Urothelium cell line (cell line): ENCODE results near the gene ARNT2.

Experiments
- DNase-seq: peaks from one replicate; pipeline ENCODE4 v3.0.0; 2011; ENCODE audit warnings: low spot score, mixed read lengths
- FAIRE-seq: peaks from 2 replicates; lab custom pipeline; 2011; peaks lifted over from hg19 to GRCh38; lab: Jason Lieb, UNC

The ARNT2 gene

GRCh38 chr15:80487839-80488390 is 83.7 kb downstream of the ARNT2 start:
- FAIRE-seq: no peak
- DNase-seq: no peak

GRCh38 chr15:80489030-80489594 is 84.9 kb downstream of the ARNT2 start:
- no peak for FAIRE-seq
- DNase-seq: no peak

- no peak for FAIRE-seq
- DNase-seq: no peak
Measured at GRCh38 chr15:80490431-80490990, 86.3 kb downstream of the ARNT2 start.

- FAIRE-seq (no peak), DNase-seq (no peak)
Measured at GRCh38 chr15:80491163-80491847, 87.1 kb downstream of the ARNT2 start.

GRCh38 chr15:80492409-80492808 is 88.2 kb downstream of the ARNT2 start:
- DNase-seq: no peak
- no peak for FAIRE-seq

- no peak for DNase-seq
- no peak for FAIRE-seq
Measured at GRCh38 chr15:80492874-80493273, 88.7 kb downstream of the ARNT2 start.

- DNase-seq (no peak), FAIRE-seq (no peak)
Measured at GRCh38 chr15:80494351-80494751, 90.2 kb downstream of the ARNT2 start.

- FAIRE-seq (no peak), DNase-seq (no peak)
Measured at GRCh38 chr15:80494756-80495155, 90.6 kb downstream of the ARNT2 start.

- DNase-seq: no peak
- no peak for FAIRE-seq
Measured at GRCh38 chr15:80495401-80495942, 91.3 kb downstream of the ARNT2 start.

- DNase-seq (no peak), FAIRE-seq (no peak)
Measured at GRCh38 chr15:80496096-80496495, 91.9 kb downstream of the ARNT2 start.

- DNase-seq (no peak), FAIRE-seq (no peak)
Measured at GRCh38 chr15:80497221-80497620, 93.0 kb downstream of the ARNT2 start.

- FAIRE-seq (no peak), DNase-seq (no peak)
Measured at GRCh38 chr15:80498652-80499051, 94.5 kb downstream of the ARNT2 start.

GRCh38 chr15:80500021-80500420 is 95.8 kb downstream of the ARNT2 start:
- DNase-seq (no peak), FAIRE-seq (no peak)

- no peak for FAIRE-seq
- DNase-seq: no peak
Measured at GRCh38 chr15:80501476-80501875, 97.3 kb downstream of the ARNT2 start.

- DNase-seq (no peak), FAIRE-seq (no peak)
Measured at GRCh38 chr15:80502782-80503181, 98.6 kb downstream of the ARNT2 start.

GRCh38 chr15:80503319-80503952 is 99.3 kb downstream of the ARNT2 start:
- DNase-seq (no peak), FAIRE-seq (peak; percentile 74)

GRCh38 chr15:80504931-80505330 is 100.7 kb downstream of the ARNT2 start:
- FAIRE-seq (no peak), DNase-seq (no peak)

- FAIRE-seq: no peak
- DNase-seq: no peak
Measured at GRCh38 chr15:80506286-80506893, 102.2 kb downstream of the ARNT2 start.

GRCh38 chr15:80507131-80507530 is 102.9 kb downstream of the ARNT2 start:
- DNase-seq (no peak), FAIRE-seq (no peak)

- DNase-seq (no peak), FAIRE-seq (no peak)
Measured at GRCh38 chr15:80507638-80508316, 103.6 kb downstream of the ARNT2 start.
